Mesendoderm (in vitro differentiated cells): ENCODE results near the gene ZNF574.
A peak's percentile ranks its signal among the peaks of the same experiment; 100 is the strongest.

Source experiments
- DNase-seq: peaks from one replicate; pipeline ENCODE4 v3.0.0; 2013
- H2AK5ac ChIP-seq: 2 replicates; pipeline ENCODE4 v1.6.1; 2013; ENCODE audit warnings: low read length, inconsistent platforms
- H2BK120ac ChIP-seq: 2 replicates; pipeline ENCODE4 v1.6.1; 2013; ENCODE audit warnings: low read depth, mild to moderate bottlenecking, low read length, moderate library complexity, mixed read lengths
- H2BK15ac ChIP-seq: replicated peaks from 2 replicates; pipeline ENCODE4 v1.6.1; 2013; ENCODE audit warnings: low read depth, mild to moderate bottlenecking, moderate library complexity
- H2BK5ac ChIP-seq: 2 replicates; pipeline ENCODE4 v1.6.1; 2013; ENCODE audit warnings: low read length, inconsistent platforms
- H3K18ac ChIP-seq: 2 replicates; pipeline ENCODE4 v1.6.1; 2013; ENCODE audit warnings: mild to moderate bottlenecking, low read length, mixed read lengths
- H3K23ac ChIP-seq: one replicate; pipeline ENCODE4 v1.6.1; 2013; ENCODE audit warnings: low read length
- H3K27ac ChIP-seq: 2 replicates; pipeline ENCODE4 v1.5.1; 2013; ENCODE audit warnings: low read depth, mild to moderate bottlenecking, inconsistent platforms, low read length, moderate library complexity
- H3K27me3 ChIP-seq: 2 replicates; pipeline ENCODE4 v1.6.1; 2013; ENCODE audit warnings: low read length, control low read depth, mild to moderate bottlenecking, inconsistent platforms; ENCODE audit not compliant: insufficient read depth, poor library complexity
- H3K36me3 ChIP-seq: 2 replicates; pipeline ENCODE4 v1.6.1; 2013; ENCODE audit warnings: low read length, inconsistent platforms; ENCODE audit not compliant: control insufficient read depth, insufficient read depth
- H3K4ac ChIP-seq: one replicate; pipeline ENCODE4 v1.6.1; 2013; ENCODE audit warnings: low read depth, mild to moderate bottlenecking, low read length, moderate library complexity
- H3K4me1 ChIP-seq: 2 replicates; pipeline ENCODE4 v1.6.1; 2013; ENCODE audit warnings: low read depth, low read length, inconsistent platforms; ENCODE audit not compliant: control insufficient read depth
- H3K4me2 ChIP-seq: 2 replicates; pipeline ENCODE4 v1.6.1; 2013; ENCODE audit warnings: low read length
- H3K4me3 ChIP-seq: 2 replicates; pipeline ENCODE4 v1.5.1; 2013; ENCODE audit warnings: mild to moderate bottlenecking, low read length
- H3K56ac ChIP-seq: one replicate; pipeline ENCODE4 v1.6.1; 2013; ENCODE audit warnings: low read length
- H3K79me1 ChIP-seq: 2 replicates; pipeline ENCODE4 v1.6.1; 2013; ENCODE audit warnings: low read length, inconsistent platforms
- H3K79me2 ChIP-seq: 2 replicates; pipeline ENCODE4 v1.6.1; 2013; ENCODE audit warnings: mild to moderate bottlenecking, low read length; ENCODE audit not compliant: control insufficient read depth, insufficient read depth
- H3K9ac ChIP-seq: 2 replicates; pipeline ENCODE4 v1.6.1; 2013; ENCODE audit warnings: low read length, inconsistent platforms
- H4K5ac ChIP-seq: one replicate; pipeline ENCODE4 v1.6.1; 2013; ENCODE audit warnings: low read length
- H4K8ac ChIP-seq: one replicate; pipeline ENCODE4 v1.6.1; 2013; ENCODE audit warnings: low read depth, mild to moderate bottlenecking, control low read depth, low read length, moderate library complexity
- WGBS: extraction: QIAGEN DNeasy Blood & Tissue Kit; methylation state at CpG from one replicate; pipeline ENCODE4 v1.1.7; 2013; ENCODE audit warnings: low lambda C conversion rate, missing lambda C conversion rate; ENCODE audit not compliant: insufficient coverage; ENCODE audit errors: extremely low coverage; 5-methylcytosine and 5-hydroxymethylcytosine counted together

ZNF574 gene

DNA sequence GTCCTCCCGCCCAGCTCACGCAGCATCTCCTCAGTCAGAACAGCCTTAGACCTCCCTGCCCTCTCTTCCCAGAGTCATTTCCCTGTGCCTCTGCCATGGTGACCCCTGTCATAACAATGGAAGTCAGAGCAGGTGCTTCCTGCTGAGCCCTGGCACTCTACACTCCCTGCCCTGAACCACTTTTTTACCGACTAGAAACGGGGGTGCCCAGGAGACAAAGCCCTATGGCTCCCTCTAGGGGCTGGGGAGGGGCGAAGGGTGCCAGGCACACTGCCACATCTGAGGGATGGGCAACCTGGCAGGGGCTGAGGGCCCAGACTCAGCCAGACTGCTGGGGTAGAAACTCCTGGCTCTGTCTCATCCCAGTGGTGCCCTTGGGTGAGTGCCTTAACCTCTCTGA lies 16.4 kb downstream of the ZNF574 start:
- no CpG with 5 or more reads among the region's 5 CpGs for WGBS
- DNase-seq = peak; percentile 40
- H3K27me3 ChIP-seq = no peaks in the 10 kb centered on the region
- no peak overlapping the region for H3K4me2 ChIP-seq
- no peak overlapping the region for H3K4ac ChIP-seq
- no peaks in the 10 kb centered on the region for H3K36me3 ChIP-seq
- H3K4me3 ChIP-seq = no peak overlapping the region
- H2AK5ac ChIP-seq = no peak overlapping the region
- H3K79me2 ChIP-seq = no peaks in the 10 kb centered on the region
- no peak overlapping the region for H4K8ac ChIP-seq
- no peak overlapping the region for H3K27ac ChIP-seq
- H3K9ac ChIP-seq = no peak overlapping the region
- H2BK5ac ChIP-seq = no peak overlapping the region
- H3K56ac ChIP-seq = no peak overlapping the region
- H3K4me1 ChIP-seq = no peaks in the 10 kb centered on the region
- no peak overlapping the region for H3K23ac ChIP-seq
- H2BK120ac ChIP-seq = no peak overlapping the region
- no peaks in the 10 kb centered on the region for H3K79me1 ChIP-seq
- no peak overlapping the region for H2BK15ac ChIP-seq
- no peak overlapping the region for H3K18ac ChIP-seq
- no peak overlapping the region for H4K5ac ChIP-seq

DNA sequence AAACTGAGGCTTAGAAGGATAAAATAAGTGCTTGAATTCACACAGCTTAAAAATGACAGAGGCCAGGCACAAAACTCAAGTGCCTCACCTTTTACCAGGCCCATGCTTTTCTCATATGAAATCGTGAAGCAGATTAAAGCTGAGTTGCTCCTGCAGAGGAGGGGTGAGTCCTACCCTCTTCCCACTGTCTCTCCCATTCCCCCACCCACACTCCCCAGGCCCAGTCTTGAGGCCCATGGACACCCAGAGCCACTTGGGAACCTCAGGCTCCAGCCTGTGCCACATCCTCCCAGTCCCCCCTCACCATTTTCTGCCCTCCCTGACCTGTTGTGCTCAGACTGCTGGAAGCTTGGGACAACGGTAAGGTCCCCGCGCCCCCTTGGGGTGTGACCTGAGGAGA lies 17.5 kb downstream of the ZNF574 start:
- no peaks in the 10 kb centered on the region for H3K79me1 ChIP-seq
- H4K5ac ChIP-seq = no peak overlapping the region
- H3K4me3 ChIP-seq = no peak overlapping the region
- H3K4me2 ChIP-seq = no peak overlapping the region
- DNase-seq = no peak
- H3K27ac ChIP-seq = no peak overlapping the region
- no peak overlapping the region for H3K9ac ChIP-seq
- WGBS = no CpG with 5 or more reads among the region's 4 CpGs
- no peak overlapping the region for H2AK5ac ChIP-seq
- H4K8ac ChIP-seq = no peak overlapping the region
- no peaks in the 10 kb centered on the region for H3K36me3 ChIP-seq
- H2BK120ac ChIP-seq = no peak overlapping the region
- H3K23ac ChIP-seq = no peak overlapping the region
- H3K56ac ChIP-seq = no peak overlapping the region
- no peak overlapping the region for H2BK5ac ChIP-seq
- no peaks in the 10 kb centered on the region for H3K4me1 ChIP-seq
- H3K4ac ChIP-seq = no peak overlapping the region
- no peaks in the 10 kb centered on the region for H3K27me3 ChIP-seq
- H3K79me2 ChIP-seq = no peaks in the 10 kb centered on the region
- no peak overlapping the region for H2BK15ac ChIP-seq
- H3K18ac ChIP-seq = no peak overlapping the region

GRCh38 chr19:42093926-42094325 lies 18.0 kb downstream of the ZNF574 start:
- H2BK15ac ChIP-seq = no peak overlapping the region
- no peaks in the 10 kb centered on the region for H3K79me1 ChIP-seq
- no peak overlapping the region for H3K56ac ChIP-seq
- no peak overlapping the region for H2BK120ac ChIP-seq
- no peak overlapping the region for H2AK5ac ChIP-seq
- no peak overlapping the region for H3K4ac ChIP-seq
- no peaks in the 10 kb centered on the region for H3K4me1 ChIP-seq
- no peak for DNase-seq
- no peak overlapping the region for H3K4me3 ChIP-seq
- no peak overlapping the region for H3K4me2 ChIP-seq
- WGBS = no CpG with 5 or more reads among the region's 4 CpGs
- no peak overlapping the region for H4K8ac ChIP-seq
- no peaks in the 10 kb centered on the region for H3K79me2 ChIP-seq
- no peak overlapping the region for H3K9ac ChIP-seq
- H2BK5ac ChIP-seq = no peak overlapping the region
- H3K23ac ChIP-seq = no peak overlapping the region
- no peak overlapping the region for H3K27ac ChIP-seq
- H4K5ac ChIP-seq = no peak overlapping the region
- H3K27me3 ChIP-seq = no peaks in the 10 kb centered on the region
- H3K36me3 ChIP-seq = no peaks in the 10 kb centered on the region
- H3K18ac ChIP-seq = no peak overlapping the region

- Histone ChIP-seq H3K4ac (no peak overlapping the region), H2BK15ac (no peak overlapping the region), H2BK5ac (no peak overlapping the region), H3K79me2 (no peaks in the 10 kb centered on the region), H3K36me3 (no peaks in the 10 kb centered on the region), H3K4me3 (no peak overlapping the region), H4K8ac (no peak overlapping the region), H2AK5ac (no peak overlapping the region), H3K27me3 (no peaks in the 10 kb centered on the region), H3K27ac (no peak overlapping the region), H3K23ac (no peak overlapping the region), H3K4me2 (no peak overlapping the region), H3K56ac (peak overlapping the region; percentile 61), H3K9ac (no peak overlapping the region), H3K79me1 (no peaks in the 10 kb centered on the region), H2BK120ac (no peak overlapping the region), H3K18ac (no peak overlapping the region), H4K5ac (no peak overlapping the region), H3K4me1 (no peaks in the 10 kb centered on the region)
- WGBS = no CpG with 5 or more reads among the region's 36 CpGs
- no peak for DNase-seq
Observed at GRCh38 chr19:42095142-42095813, 19.3 kb downstream of the ZNF574 start.

DNA sequence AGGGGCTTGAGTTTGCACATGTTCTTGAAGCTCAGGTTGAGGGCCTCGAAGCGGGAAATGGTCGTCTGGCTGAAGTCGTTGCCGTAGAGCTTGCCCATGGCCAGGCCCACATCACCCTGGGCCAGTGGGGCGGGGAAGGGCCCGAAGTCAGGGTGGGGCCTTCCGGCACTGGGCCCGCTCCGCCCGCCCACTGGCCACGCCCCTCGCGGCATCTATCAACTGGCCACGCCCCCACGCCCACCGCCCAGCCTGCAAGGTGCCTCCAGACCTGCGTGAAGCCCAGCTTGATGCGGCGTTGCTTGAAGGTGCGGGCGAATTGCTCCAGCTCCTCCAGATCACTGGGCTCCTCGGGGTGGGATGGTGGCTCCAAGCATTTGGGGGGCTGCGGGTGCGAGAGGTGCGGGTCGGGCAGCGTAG lies 19.9 kb downstream of the ZNF574 start:
- H3K79me2 ChIP-seq = no peaks in the 10 kb centered on the region
- no peak overlapping the region for H2AK5ac ChIP-seq
- peak overlapping the region; percentile 19 for H3K4me2 ChIP-seq
- H3K27me3 ChIP-seq = no peaks in the 10 kb centered on the region
- no peak overlapping the region for H4K8ac ChIP-seq
- peak; percentile 69 for DNase-seq
- H2BK15ac ChIP-seq = no peak overlapping the region
- no peak overlapping the region for H3K23ac ChIP-seq
- no peaks in the 10 kb centered on the region for H3K4me1 ChIP-seq
- no peak overlapping the region for H3K27ac ChIP-seq
- no peaks in the 10 kb centered on the region for H3K79me1 ChIP-seq
- H3K36me3 ChIP-seq = no peaks in the 10 kb centered on the region
- H2BK5ac ChIP-seq = no peak overlapping the region
- H3K4me3 ChIP-seq = no peak overlapping the region
- WGBS = no CpG with 5 or more reads among the region's 28 CpGs
- no peak overlapping the region for H3K18ac ChIP-seq
- H2BK120ac ChIP-seq = no peak overlapping the region
- H3K4ac ChIP-seq = no peak overlapping the region
- H4K5ac ChIP-seq = no peak overlapping the region
- no peak overlapping the region for H3K9ac ChIP-seq
- peak overlapping the region; percentile 61 for H3K56ac ChIP-seq

DNA sequence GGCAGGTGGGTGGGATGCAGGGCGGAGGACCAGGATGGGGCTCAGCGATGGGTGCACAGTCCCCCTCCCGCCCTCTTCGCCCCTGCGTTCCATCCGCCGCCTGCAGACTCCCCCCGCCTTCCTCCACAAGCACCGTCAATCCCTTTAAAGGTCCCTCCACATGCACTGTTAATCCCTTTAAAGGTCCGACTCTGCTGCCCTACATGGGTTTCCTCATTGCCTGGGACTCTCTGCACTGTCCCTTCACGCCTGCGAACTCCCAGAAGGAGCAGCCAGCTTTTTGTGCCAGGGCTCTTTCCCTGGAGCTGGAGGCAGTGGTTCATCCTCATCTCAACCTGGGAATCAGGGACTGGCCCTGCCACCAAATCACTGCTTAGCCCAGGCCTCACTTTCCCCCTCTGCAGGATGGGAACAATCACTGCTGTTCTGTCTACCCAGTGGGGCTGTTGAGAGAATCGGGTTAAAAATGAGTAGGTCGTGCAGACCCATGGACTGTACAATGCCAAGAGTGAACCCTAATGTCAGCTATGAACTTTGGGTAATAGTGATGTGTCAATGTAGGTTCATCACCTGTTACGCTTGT lies 20.4 kb downstream of the ZNF574 start:
- Histone ChIP-seq H3K79me1 (no peaks in the 10 kb centered on the region), H3K23ac (no peak overlapping the region), H3K4me2 (no peak overlapping the region), H3K79me2 (no peaks in the 10 kb centered on the region), H3K27me3 (no peaks in the 10 kb centered on the region), H4K5ac (no peak overlapping the region), H3K56ac (no peak overlapping the region), H3K36me3 (no peaks in the 10 kb centered on the region), H3K27ac (no peak overlapping the region), H3K4ac (no peak overlapping the region), H3K4me1 (no peaks in the 10 kb centered on the region), H2BK120ac (no peak overlapping the region), H3K9ac (no peak overlapping the region), H2BK5ac (no peak overlapping the region), H2BK15ac (no peak overlapping the region), H3K18ac (no peak overlapping the region), H4K8ac (no peak overlapping the region), H2AK5ac (no peak overlapping the region), H3K4me3 (no peak overlapping the region)
- DNase-seq = peak; percentile 23
- no CpG with 5 or more reads among the region's 15 CpGs for WGBS
